OCI-LY1 (cell line): ENCODE results near the gene TTLL11.

Experiments used
- H2AFZ ChIP-seq: fragments of 200-600 bp; sonication (generic), shearing (Covaris generic); 2 replicates; pipeline ENCODE4 v1.6.0; 2014; ENCODE audit warnings: antibody characterized with exemption, mild to moderate bottlenecking, low read length
- H3F3A ChIP-seq: fragments of 200-600 bp; sonication (generic), shearing (Covaris generic); 2 replicates; pipeline ENCODE4 v1.6.0; 2014; ENCODE audit warnings: mild to moderate bottlenecking, antibody characterized with exemption, low read length, moderate library complexity; ENCODE audit not compliant: insufficient read depth
- H3K27ac ChIP-seq: fragments of 200-600 bp; sonication (generic); 2 replicates; pipeline ENCODE4 v1.5.1; 2014; ENCODE audit warnings: low read length, mixed run types, mild to moderate bottlenecking, low read depth; ENCODE audit not compliant: poor library complexity, severe bottlenecking
- H3K27me3 ChIP-seq: fragments of 200-600 bp; sonication (generic); 2 replicates; pipeline ENCODE4 v1.6.0; 2014; ENCODE audit warnings: antibody characterized with exemption, mild to moderate bottlenecking, low read length, moderate library complexity; ENCODE audit not compliant: insufficient read depth
- H3K36me3 ChIP-seq: fragments of 200-600 bp; sonication (generic); 2 replicates; pipeline ENCODE4 v1.6.1; 2014; ENCODE audit warnings: mild to moderate bottlenecking, antibody characterized with exemption, low read length, moderate library complexity, mixed read lengths; ENCODE audit not compliant: insufficient read depth
- H3K4me1 ChIP-seq: fragments of 200-600 bp; sonication (generic); 2 replicates; pipeline ENCODE4 v1.5.1; 2014; ENCODE audit warnings: mild to moderate bottlenecking, low read length, moderate library complexity; ENCODE audit not compliant: insufficient read depth, severe bottlenecking
- H3K4me2 ChIP-seq: fragments of 200-600 bp; sonication (generic), shearing (Covaris generic); 2 replicates; pipeline ENCODE4 v1.6.1; 2014; ENCODE audit warnings: low read length
- H3K4me3 ChIP-seq: fragments of 200-600 bp; sonication (generic); 2 replicates; pipeline ENCODE4 v1.5.1; 2014; ENCODE audit warnings: low read length, low read depth, mild to moderate bottlenecking, mixed read lengths; ENCODE audit not compliant: poor library complexity, severe bottlenecking
- H3K79me2 ChIP-seq: fragments of 200-600 bp; shearing (Covaris generic); 2 replicates; pipeline ENCODE4 v1.6.1; 2016; ENCODE audit warnings: mixed run types, low read length, mixed read lengths; ENCODE audit not compliant: insufficient read depth
- H3K9ac ChIP-seq: fragments of 200-600 bp; sonication (generic), shearing (Covaris generic); 2 replicates; pipeline ENCODE4 v1.6.1; 2014; ENCODE audit warnings: mild to moderate bottlenecking, low read length, mixed read lengths
- H3K9me2 ChIP-seq: fragments of 200-600 bp; sonication (generic), shearing (Covaris generic); 2 replicates; pipeline ENCODE4 v1.6.1; 2014; ENCODE audit warnings: low read depth, mild to moderate bottlenecking, low read length, mixed read lengths
- H3K9me3 ChIP-seq: fragments of 200-600 bp; shearing (Covaris generic); 2 replicates; pipeline ENCODE4 v1.6.1; 2014; ENCODE audit warnings: low read length, mixed read lengths
- H4K20me1 ChIP-seq: fragments of 200-600 bp; sonication (generic), shearing (Covaris generic); 2 replicates; pipeline ENCODE4 v1.6.0; 2016; ENCODE audit warnings: mild to moderate bottlenecking, low read length; ENCODE audit not compliant: insufficient read depth
- EZH2 ChIP-seq: fragments of 200-600 bp; sonication (generic), shearing (Covaris generic); IDR thresholded peaks from 2 replicates; pipeline ENCODE4 v1.8.0; 2017; ENCODE audit warnings: borderline replicate concordance, mixed run types, mild to moderate bottlenecking, antibody characterized with exemption, low read length, moderate library complexity, mixed read lengths
- TF ChIP-seq, protein P1 (sequence below): fragments of 200-600 bp; sonication (generic), shearing (Covaris generic); IDR thresholded peaks from 2 replicates; pipeline ENCODE4 v1.5.1; 2017; ENCODE audit warnings: mild to moderate bottlenecking, antibody characterized with exemption, low read length, moderate library complexity, mixed read lengths

Gene TTLL11

GRCh38 chr9:121812159-121812735, 280.9 kb downstream of the TTLL11 start:
- Histone ChIP-seq H3K27me3 (no peaks in the 10 kb centered on the region), H3K9me3 (no peaks in the 10 kb centered on the region)
- TF ChIP-seq, protein P1, sequence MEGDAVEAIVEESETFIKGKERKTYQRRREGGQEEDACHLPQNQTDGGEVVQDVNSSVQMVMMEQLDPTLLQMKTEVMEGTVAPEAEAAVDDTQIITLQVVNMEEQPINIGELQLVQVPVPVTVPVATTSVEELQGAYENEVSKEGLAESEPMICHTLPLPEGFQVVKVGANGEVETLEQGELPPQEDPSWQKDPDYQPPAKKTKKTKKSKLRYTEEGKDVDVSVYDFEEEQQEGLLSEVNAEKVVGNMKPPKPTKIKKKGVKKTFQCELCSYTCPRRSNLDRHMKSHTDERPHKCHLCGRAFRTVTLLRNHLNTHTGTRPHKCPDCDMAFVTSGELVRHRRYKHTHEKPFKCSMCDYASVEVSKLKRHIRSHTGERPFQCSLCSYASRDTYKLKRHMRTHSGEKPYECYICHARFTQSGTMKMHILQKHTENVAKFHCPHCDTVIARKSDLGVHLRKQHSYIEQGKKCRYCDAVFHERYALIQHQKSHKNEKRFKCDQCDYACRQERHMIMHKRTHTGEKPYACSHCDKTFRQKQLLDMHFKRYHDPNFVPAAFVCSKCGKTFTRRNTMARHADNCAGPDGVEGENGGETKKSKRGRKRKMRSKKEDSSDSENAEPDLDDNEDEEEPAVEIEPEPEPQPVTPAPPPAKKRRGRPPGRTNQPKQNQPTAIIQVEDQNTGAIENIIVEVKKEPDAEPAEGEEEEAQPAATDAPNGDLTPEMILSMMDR: no peak
- TF ChIP-seq EZH2: no peak

DNA sequence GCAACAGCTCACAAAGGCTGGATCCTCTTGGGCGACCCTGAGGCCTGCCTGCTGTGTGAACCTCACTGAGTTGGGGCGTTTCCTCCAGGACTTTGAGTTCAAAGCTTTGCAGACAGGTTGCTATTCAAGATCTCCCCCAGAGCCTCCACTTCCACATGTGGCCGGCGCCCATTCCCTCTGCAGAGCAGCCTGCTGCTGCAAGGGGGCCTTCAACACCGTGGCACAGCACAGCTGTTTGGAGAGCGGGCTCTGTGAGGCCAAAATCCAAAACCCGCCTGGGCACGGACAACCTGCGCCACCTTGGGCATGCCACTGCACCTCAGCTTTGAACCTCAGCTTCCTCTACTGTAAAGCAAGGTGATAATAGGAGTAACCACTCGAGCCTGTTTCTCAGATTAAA, 281.4 kb downstream of the TTLL11 start:
- no peaks in the 10 kb centered on the region for H3F3A ChIP-seq
- no peak overlapping the region for H3K4me2 ChIP-seq
- no peak overlapping the region for H3K9ac ChIP-seq
- H3K9me3 ChIP-seq: no peaks in the 10 kb centered on the region
- H4K20me1 ChIP-seq: no peaks in the 10 kb centered on the region
- H3K27ac ChIP-seq: no peak overlapping the region
- TF ChIP-seq, protein P1: no peak
- TF ChIP-seq EZH2: no peak
- H3K4me1 ChIP-seq: no peaks in the 10 kb centered on the region
- no peak overlapping the region for H3K4me3 ChIP-seq
- no peaks in the 10 kb centered on the region for H3K36me3 ChIP-seq
- H2AFZ ChIP-seq: no peak overlapping the region
- H3K79me2 ChIP-seq: no peaks in the 10 kb centered on the region
- no peaks in the 10 kb centered on the region for H3K9me2 ChIP-seq
- H3K27me3 ChIP-seq: no peaks in the 10 kb centered on the region

More at GRCh38 chr9:121812159-121812735, 280.9 kb downstream of the TTLL11 start:
- Histone ChIP-seq H3K4me2 (no peak overlapping the region), H3K9me2 (no peaks in the 10 kb centered on the region), H3K9ac (no peak overlapping the region), H3K4me1 (no peaks in the 10 kb centered on the region), H3K36me3 (no peaks in the 10 kb centered on the region), H3F3A (no peaks in the 10 kb centered on the region), H2AFZ (no peak overlapping the region), H3K4me3 (no peak overlapping the region), H3K27ac (no peak overlapping the region), H4K20me1 (no peaks in the 10 kb centered on the region), H3K79me2 (no peaks in the 10 kb centered on the region)

DNA sequence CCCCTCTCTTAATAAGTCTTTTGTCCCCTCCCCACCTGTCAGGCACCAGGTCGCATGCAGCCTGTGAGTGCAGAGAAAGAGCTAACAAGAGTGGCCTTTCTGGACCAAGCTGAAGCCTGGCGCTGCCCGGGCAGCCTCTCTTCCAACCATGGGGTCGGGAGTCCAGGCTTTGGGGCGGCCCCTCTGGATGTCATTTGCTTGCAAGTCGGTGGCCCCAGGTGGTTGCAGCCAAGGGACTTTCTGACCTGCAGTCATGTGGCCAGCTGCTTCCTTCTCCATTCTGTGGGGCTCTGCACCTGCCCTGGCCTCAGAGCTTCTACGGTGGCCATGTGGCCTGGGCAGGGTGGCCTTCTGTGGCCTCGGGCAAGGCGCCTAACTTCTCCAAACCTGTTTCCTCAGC, 282.0 kb downstream of the TTLL11 start:
- H3K36me3 ChIP-seq: no peaks in the 10 kb centered on the region
- no peaks in the 10 kb centered on the region for H3K4me1 ChIP-seq
- H3K79me2 ChIP-seq: no peaks in the 10 kb centered on the region
- H3F3A ChIP-seq: no peaks in the 10 kb centered on the region
- H3K4me2 ChIP-seq: no peak overlapping the region
- no peak overlapping the region for H3K9ac ChIP-seq
- H3K27me3 ChIP-seq: no peaks in the 10 kb centered on the region
- TF ChIP-seq, protein P1: no peak
- no peak for TF ChIP-seq EZH2
- no peak overlapping the region for H3K27ac ChIP-seq
- H3K9me2 ChIP-seq: no peaks in the 10 kb centered on the region
- no peak overlapping the region for H2AFZ ChIP-seq
- H3K4me3 ChIP-seq: no peak overlapping the region
- H3K9me3 ChIP-seq: no peaks in the 10 kb centered on the region
- H4K20me1 ChIP-seq: no peaks in the 10 kb centered on the region
